ENCODE results near the gene GIMAP1.
A peak's percentile ranks its signal among the peaks of the same experiment; 100 is the strongest.
"Not testable (repeated sequence)": the region's sequence is repeated elsewhere in the genome, so short reads cannot be mapped to it uniquely, and the experiment has no call there.

GIMAP1 gene

GRCh38 chr7:150716368-150716767, at the start of gene GIMAP1:
Gene GIMAP1 (plus strand): TSS chr7:150716613. CDS start chr7:150719048, 2,435 bp downstream.
- peak; percentile 77 to 87 for ATAC-seq (replicated peaks)
- no peak for DNase-seq
- peaks cover 4 to 7% of the 10 kb centered on the region in 2 donors for H3K36me3 Mint-ChIP-seq
- peak within 1 kb of the TSS; percentile 72 to 80 for H3K4me3 Mint-ChIP-seq
- H3K27ac Mint-ChIP-seq = peak within 1 kb of the TSS; percentile 81
- no peaks in the 10 kb centered on the region for H3K27me3 Mint-ChIP-seq
- H3K9me3 Mint-ChIP-seq = peaks cover 13 to 14% of the 10 kb centered on the region in 2 donors
- peaks cover 13 to 15% of the 10 kb centered on the region in 2 donors for H3K4me1 Mint-ChIP-seq

GRCh38 chr7:150668472-150668911, 47.9 kb upstream of the GIMAP1 start:
- H3K4me1 Mint-ChIP-seq = peaks cover 10 to 12% of the 10 kb centered on the region in 2 donors
- ATAC-seq (replicated peaks) (no peak), DNase-seq (no peak)
- no peak overlapping the region for H3K4me3 Mint-ChIP-seq
- H3K36me3 Mint-ChIP-seq = peaks cover 0 to 2% of the 10 kb centered on the region in 2 donors
- peaks cover 0 to 4% of the 10 kb centered on the region in 2 donors for H3K9me3 Mint-ChIP-seq
- no peak overlapping the region for H3K27ac Mint-ChIP-seq
- H3K27me3 Mint-ChIP-seq = no peaks in the 10 kb centered on the region

- Mint-ChIP-seq H3K4me1 (peaks cover 6 to 8% of the 10 kb centered on the region in 2 donors), H3K27me3 (no peaks in the 10 kb centered on the region), H3K27ac (no peak overlapping the region), H3K4me3 (no peak overlapping the region), H3K9me3 (peaks cover 0 to 4% of the 10 kb centered on the region in 2 donors), H3K36me3 (peaks cover 0 to 2% of the 10 kb centered on the region in 2 donors)
- ATAC-seq (replicated peaks) (no peak), DNase-seq (no peak)
These were observed 47.4 kb upstream of the GIMAP1 start for GRCh38 chr7:150668977-150669376.

GRCh38 chr7:150671798-150672585, 44.4 kb upstream of the GIMAP1 start:
- H3K9me3 Mint-ChIP-seq; H3K36me3 Mint-ChIP-seq; H3K27me3 Mint-ChIP-seq; H3K4me3 Mint-ChIP-seq; DNase-seq; ATAC-seq (replicated peaks); H3K27ac Mint-ChIP-seq: not testable (repeated sequence)
- peaks cover 11 to 12% of the 10 kb centered on the region in 2 donors for H3K4me1 Mint-ChIP-seq

GRCh38 chr7:150675714-150676113, 40.7 kb upstream of the GIMAP1 start:
- no peaks in the 10 kb centered on the region for H3K36me3 Mint-ChIP-seq
- H3K27me3 Mint-ChIP-seq = no peaks in the 10 kb centered on the region
- H3K4me1 Mint-ChIP-seq = peaks cover 9 to 14% of the 10 kb centered on the region in 2 donors
- H3K9me3 Mint-ChIP-seq = no peaks in the 10 kb centered on the region
- no peak overlapping the region for H3K27ac Mint-ChIP-seq
- no peak overlapping the region for H3K4me3 Mint-ChIP-seq
- DNase-seq (no peak), ATAC-seq (replicated peaks) (no peak)

- H3K4me1 Mint-ChIP-seq = peaks cover 9 to 14% of the 10 kb centered on the region in 2 donors
- DNase-seq; H3K9me3 Mint-ChIP-seq; H3K27ac Mint-ChIP-seq; H3K36me3 Mint-ChIP-seq; H3K27me3 Mint-ChIP-seq; ATAC-seq (replicated peaks); H3K4me3 Mint-ChIP-seq: not testable (repeated sequence)
These were observed 40.1 kb upstream of the GIMAP1 start for GRCh38 chr7:150676276-150676675.

GRCh38 chr7:150676854-150677253, 39.6 kb upstream of the GIMAP1 start:
- not testable (repeated sequence) for H3K9me3 Mint-ChIP-seq; H3K36me3 Mint-ChIP-seq; H3K27ac Mint-ChIP-seq; ATAC-seq (replicated peaks); H3K27me3 Mint-ChIP-seq; DNase-seq; H3K4me3 Mint-ChIP-seq
- H3K4me1 Mint-ChIP-seq = peaks cover 9 to 14% of the 10 kb centered on the region in 2 donors

GRCh38 chr7:150678601-150679000, 37.8 kb upstream of the GIMAP1 start:
- not testable (repeated sequence) for H3K36me3 Mint-ChIP-seq; DNase-seq; H3K27me3 Mint-ChIP-seq; H3K9me3 Mint-ChIP-seq; ATAC-seq (replicated peaks); H3K4me3 Mint-ChIP-seq; H3K27ac Mint-ChIP-seq
- H3K4me1 Mint-ChIP-seq = peaks cover 9 to 19% of the 10 kb centered on the region in 2 donors

- not testable (repeated sequence) for H3K36me3 Mint-ChIP-seq; H3K27ac Mint-ChIP-seq; ATAC-seq (replicated peaks); H3K27me3 Mint-ChIP-seq; H3K9me3 Mint-ChIP-seq; H3K4me3 Mint-ChIP-seq; DNase-seq
- peaks cover 9 to 23% of the 10 kb centered on the region in 2 donors for H3K4me1 Mint-ChIP-seq
These were observed 36.0 kb upstream of the GIMAP1 start for GRCh38 chr7:150680364-150680763.

GRCh38 chr7:150685219-150686029, 31.0 kb upstream of the GIMAP1 start, which contains the start of gene GIMAP2:
Gene GIMAP2 (plus strand): TSS chr7:150685706. CDS start chr7:150687060, 1,354 bp downstream.
- H3K27ac Mint-ChIP-seq = peak within 1 kb of the TSS; percentile 91
- peaks cover 4 to 8% of the 10 kb centered on the region in 2 donors for H3K9me3 Mint-ChIP-seq
- no peaks in the 10 kb centered on the region for H3K27me3 Mint-ChIP-seq
- peak; percentile 3 for DNase-seq
- peak; percentile 92 for ATAC-seq (replicated peaks)
- peak within 1 kb of the TSS; percentile 89 to 90 for H3K4me3 Mint-ChIP-seq
- H3K4me1 Mint-ChIP-seq = peaks cover 19 to 42% of the 10 kb centered on the region in 2 donors
- H3K36me3 Mint-ChIP-seq = peaks cover 29 to 34% of the 10 kb centered on the region in 2 donors

- Mint-ChIP-seq H3K9me3 (peaks cover 8 to 12% of the 10 kb centered on the region in 2 donors), H3K36me3 (peaks cover 36 to 42% of the 10 kb centered on the region in 2 donors), H3K27me3 (no peaks in the 10 kb centered on the region), H3K4me1 (peaks cover 19 to 42% of the 10 kb centered on the region in 2 donors), H3K4me3 (peak overlapping the region; percentile 89 to 90), H3K27ac (peak overlapping the region; percentile 91)
- peak; percentile 56 to 58 for ATAC-seq (replicated peaks)
- DNase-seq = no peak
These were observed 30.3 kb upstream of the GIMAP1 start for GRCh38 chr7:150686030-150686631.

- Mint-ChIP-seq H3K27ac (no peak overlapping the region), H3K4me1 (peaks cover 19 to 38% of the 10 kb centered on the region in 2 donors), H3K27me3 (no peaks in the 10 kb centered on the region), H3K36me3 (peaks cover 54 to 62% of the 10 kb centered on the region in 2 donors), H3K9me3 (peaks cover 14 to 15% of the 10 kb centered on the region in 2 donors), H3K4me3 (no peak overlapping the region)
- DNase-seq (no peak), ATAC-seq (replicated peaks) (no peak)
These were observed 27.8 kb upstream of the GIMAP1 start for GRCh38 chr7:150688630-150689029.

- Mint-ChIP-seq H3K4me3 (no peak overlapping the region), H3K27me3 (no peaks in the 10 kb centered on the region), H3K27ac (no peak overlapping the region), H3K9me3 (peaks cover 37 to 41% of the 10 kb centered on the region in 2 donors), H3K4me1 (no peaks in the 10 kb centered on the region), H3K36me3 (peaks cover 37 to 41% of the 10 kb centered on the region in 2 donors)
- no peak for ATAC-seq (replicated peaks)
- no peak for DNase-seq
These were observed 20.8 kb upstream of the GIMAP1 start for GRCh38 chr7:150695654-150696053.

GRCh38 chr7:150703209-150703608, 13.2 kb upstream of the GIMAP1 start:
- Mint-ChIP-seq H3K27ac (no peak overlapping the region), H3K4me1 (no peaks in the 10 kb centered on the region), H3K9me3 (peaks cover 54 to 55% of the 10 kb centered on the region in 2 donors), H3K36me3 (peaks cover 10 to 17% of the 10 kb centered on the region in 2 donors), H3K27me3 (no peaks in the 10 kb centered on the region), H3K4me3 (no peak overlapping the region)
- ATAC-seq (replicated peaks) = no peak
- no peak for DNase-seq

All from stimulated activated naive B cell treated with anti-CD40 and anti-IgM and Interleukin-4, amounts not matched to agents 10 μg/mL and 1 μg/mL and 100 μg/mL, for 72 hours (primary cell).